CD4-positive, alpha-beta T cell (primary cell): ENCODE data around the gene ZNF695. TPM values are rescaled to one million over a fixed set of nuclear protein-coding genes. Genes with fewer than 3 reads are reported as not detected.

Experiments
- ATAC-seq: fragments of 200-7000 bp; cut with Tn5 transposase; one replicate; pipeline ENCODE4 v1.10.0; 2022; ENCODE audit warnings: mild to moderate bottlenecking; ENCODE audit not compliant: poor library complexity
- CTCF ChIA-PET: fragments of 350-600 bp; sonication (Branson Sonifier 250); formaldehyde crosslinking; loops from one replicate; lab custom pipeline; 2021; ENCODE audit warnings: antibody characterized with exemption, inconsistent platforms; lab: Charles Lee
- POLR2A ChIA-PET: fragments of 350-600 bp; sonication (Branson Sonifier 250); formaldehyde crosslinking; loops from one replicate; lab custom pipeline; 2021; ENCODE audit warnings: antibody characterized with exemption, inconsistent platforms; lab: Charles Lee
- DNase-seq, 14 experiments: peaks; one replicate each; pipeline ENCODE4 v3.0.0-alpha.2; 2013 to 2020; ENCODE audit warnings: mixed read lengths in 2 of 14
- H3K27ac ChIP-seq, 2 donors: one replicate each; pipeline versions ENCODE4 v1.5.1 to v1.7.0; 2013; ENCODE audit warnings: low read length in 2 of 2, low read depth in 1 of 2, mild to moderate bottlenecking in 1 of 2
- H3K27me3 ChIP-seq, 2 experiments: 1 replicate in 1 of 2; 2 replicates in 1 of 2; pipeline versions ENCODE4 v1.6.1 to v1.7.0; 2013; ENCODE audit warnings: low read length in 2 of 2, control low read depth in 1 of 2, mild to moderate bottlenecking in 1 of 2, moderate library complexity in 1 of 2; ENCODE audit not compliant: insufficient read depth in 2 of 2, control insufficient read depth in 1 of 2
- H3K36me3 ChIP-seq: one replicate; pipeline ENCODE4 v1.6.1; 2013; ENCODE audit warnings: low read length, control low read depth; ENCODE audit not compliant: insufficient read depth
- H3K4me1 ChIP-seq: one replicate; pipeline ENCODE4 v1.6.1; 2013; ENCODE audit warnings: low read length, control low read depth; ENCODE audit not compliant: insufficient read depth
- H3K4me3 ChIP-seq: one replicate; pipeline ENCODE4 v1.5.1; 2013; ENCODE audit warnings: mild to moderate bottlenecking, low read length, moderate library complexity
- H3K9me3 ChIP-seq, 2 experiments: 1 replicate in 1 of 2; 2 replicates in 1 of 2; pipeline versions ENCODE4 v1.6.1 to v1.7.0; 2013; ENCODE audit warnings: low read length in 2 of 2, mild to moderate bottlenecking in 2 of 2, control low read depth in 1 of 2, moderate library complexity in 1 of 2; ENCODE audit not compliant: control insufficient read depth in 1 of 2, insufficient read depth in 1 of 2
- H3K27ac Mint-ChIP-seq: one replicate; pipeline ENCODE4 v1.8.0; 2020; ENCODE audit warnings: mixed read lengths
- H3K27me3 Mint-ChIP-seq: one replicate; pipeline ENCODE4 v1.8.0; 2021; ENCODE audit warnings: mixed read lengths
- H3K36me3 Mint-ChIP-seq: one replicate; pipeline ENCODE4 v1.8.0; 2021; ENCODE audit warnings: low read depth, mixed read lengths
- H3K4me1 Mint-ChIP-seq: one replicate; pipeline ENCODE4 v1.8.0; 2021; ENCODE audit warnings: low read depth, mixed read lengths
- H3K4me3 Mint-ChIP-seq: one replicate; pipeline ENCODE4 v1.8.0; 2020; ENCODE audit warnings: mild to moderate bottlenecking, mixed read lengths
- H3K9me3 Mint-ChIP-seq: one replicate; pipeline ENCODE4 v1.8.0; 2020; ENCODE audit warnings: mixed read lengths
- intact Hi-C, 2 experiments: fragments of 100-400 bp; cut with DNase I in 1 of 2; cut with micrococcal nuclease in 1 of 2; formaldehyde crosslinking; loops; one replicate each; pipeline versions ENCODE4 v1.15.1 to v1.9.0; 2023 to 2025; cut with DNase I, micrococcal nuclease
- total RNA-seq, 174 experiments: library from RNA in 2 of 174; stranded (reverse) in 2 of 174; gene quantifications; one replicate each; pipeline ENCODE4 v1.2.3 and lab custom pipeline; 2021 to 2026
- TF ChIP-seq, protein P1 (sequence below): fragments of 200-600 bp; IDR thresholded peaks from one replicate; pipeline ENCODE4 v1.8.0; 2022; ENCODE audit warnings: antibody characterized with exemption, mild to moderate bottlenecking

ZNF695 gene
- total RNA-seq, 2 experiments from 2014 or later: not detected

DNA sequence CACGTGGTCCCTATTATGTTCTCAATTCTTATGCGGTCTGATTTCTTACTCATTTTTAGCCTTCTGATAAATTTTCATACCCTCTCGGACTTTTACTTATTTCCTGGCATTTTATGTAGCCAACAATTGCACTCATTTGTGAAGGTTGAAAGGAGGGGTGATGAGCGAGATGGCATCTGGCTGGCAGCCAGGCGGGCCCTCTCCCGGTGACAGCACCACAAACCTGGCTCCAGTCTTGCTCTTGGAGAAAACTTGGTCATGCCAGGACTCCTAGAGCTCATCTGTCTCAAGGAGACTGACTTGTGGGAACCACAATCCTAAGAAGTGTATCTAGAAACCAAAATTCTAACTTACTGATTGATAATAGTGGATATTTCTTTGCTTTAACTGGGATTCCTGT is 61.5 kb downstream of the ZNF695 start:
- ATAC-seq (no peak), DNase-seq (no peak)
- Mint-ChIP-seq H3K27ac (no peak overlapping the region), H3K4me3 (no peak overlapping the region), H3K9me3 (no peaks in the 10 kb centered on the region), H3K36me3 (no peaks in the 10 kb centered on the region), H3K27me3 (no peaks in the 10 kb centered on the region), H3K4me1 (no peaks in the 10 kb centered on the region)
- TF ChIP-seq, protein P1, sequence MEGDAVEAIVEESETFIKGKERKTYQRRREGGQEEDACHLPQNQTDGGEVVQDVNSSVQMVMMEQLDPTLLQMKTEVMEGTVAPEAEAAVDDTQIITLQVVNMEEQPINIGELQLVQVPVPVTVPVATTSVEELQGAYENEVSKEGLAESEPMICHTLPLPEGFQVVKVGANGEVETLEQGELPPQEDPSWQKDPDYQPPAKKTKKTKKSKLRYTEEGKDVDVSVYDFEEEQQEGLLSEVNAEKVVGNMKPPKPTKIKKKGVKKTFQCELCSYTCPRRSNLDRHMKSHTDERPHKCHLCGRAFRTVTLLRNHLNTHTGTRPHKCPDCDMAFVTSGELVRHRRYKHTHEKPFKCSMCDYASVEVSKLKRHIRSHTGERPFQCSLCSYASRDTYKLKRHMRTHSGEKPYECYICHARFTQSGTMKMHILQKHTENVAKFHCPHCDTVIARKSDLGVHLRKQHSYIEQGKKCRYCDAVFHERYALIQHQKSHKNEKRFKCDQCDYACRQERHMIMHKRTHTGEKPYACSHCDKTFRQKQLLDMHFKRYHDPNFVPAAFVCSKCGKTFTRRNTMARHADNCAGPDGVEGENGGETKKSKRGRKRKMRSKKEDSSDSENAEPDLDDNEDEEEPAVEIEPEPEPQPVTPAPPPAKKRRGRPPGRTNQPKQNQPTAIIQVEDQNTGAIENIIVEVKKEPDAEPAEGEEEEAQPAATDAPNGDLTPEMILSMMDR: no peak
- intact Hi-C loops: no loop called here
- Histone ChIP-seq H3K9me3 (no peaks in the 10 kb centered on the region), H3K4me1 (no peaks in the 10 kb centered on the region), H3K4me3 (no peak overlapping the region), H3K27ac (no peak overlapping the region), H3K36me3 (no peaks in the 10 kb centered on the region), H3K27me3 (no peaks in the 10 kb centered on the region)
- ChIA-PET POLR2A (no interaction called here), CTCF (no interaction called here)

Other genes with a start within 250 kb of the ZNF695 start
- 10 to 100 TPM; 65.6 to 68.8 TPM for gene AHCTF1, start 76.1 kb downstream of the ZNF695 start, total RNA-seq
- gene ZNF670, start 70.8 kb upstream of the ZNF695 start, total RNA-seq: under 1 TPM; 0.16 to 0.28 TPM
- gene ZNF669, start 96.3 kb upstream of the ZNF695 start, total RNA-seq: 10 to 100 TPM; 13.2 to 15.1 TPM
- gene ZNF124, start 164.0 kb upstream of the ZNF695 start, total RNA-seq: 10 to 100 TPM; 18.3 to 20.0 TPM
- gene VN1R5, start 248.0 kb upstream of the ZNF695 start, total RNA-seq: not detected